ENCODE measurements around the gene NUP107.
"Not testable (repeated sequence)": the region's sequence is repeated elsewhere in the genome, so short reads cannot be mapped to it uniquely, and the experiment has no call there.

Gene NUP107

DNA sequence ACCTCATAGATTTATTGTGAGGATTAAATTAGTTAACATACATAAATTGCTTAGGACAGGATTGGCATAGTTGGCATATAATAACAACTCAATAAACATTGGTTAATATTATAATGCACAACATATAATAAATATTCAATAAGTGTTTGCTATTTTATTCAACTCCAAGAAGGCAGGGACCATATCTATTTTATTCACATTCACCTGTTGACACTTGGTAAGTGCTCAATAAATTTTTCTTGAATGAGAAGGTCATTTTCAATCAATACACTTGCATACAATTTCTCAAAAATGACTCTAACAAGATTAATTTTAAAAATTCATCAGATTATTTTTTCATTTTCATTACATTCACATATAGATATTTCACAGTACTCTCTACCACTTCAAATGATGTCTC lies 12.4 kb upstream of the NUP107 start:
- TF ChIP-seq, protein P1, sequence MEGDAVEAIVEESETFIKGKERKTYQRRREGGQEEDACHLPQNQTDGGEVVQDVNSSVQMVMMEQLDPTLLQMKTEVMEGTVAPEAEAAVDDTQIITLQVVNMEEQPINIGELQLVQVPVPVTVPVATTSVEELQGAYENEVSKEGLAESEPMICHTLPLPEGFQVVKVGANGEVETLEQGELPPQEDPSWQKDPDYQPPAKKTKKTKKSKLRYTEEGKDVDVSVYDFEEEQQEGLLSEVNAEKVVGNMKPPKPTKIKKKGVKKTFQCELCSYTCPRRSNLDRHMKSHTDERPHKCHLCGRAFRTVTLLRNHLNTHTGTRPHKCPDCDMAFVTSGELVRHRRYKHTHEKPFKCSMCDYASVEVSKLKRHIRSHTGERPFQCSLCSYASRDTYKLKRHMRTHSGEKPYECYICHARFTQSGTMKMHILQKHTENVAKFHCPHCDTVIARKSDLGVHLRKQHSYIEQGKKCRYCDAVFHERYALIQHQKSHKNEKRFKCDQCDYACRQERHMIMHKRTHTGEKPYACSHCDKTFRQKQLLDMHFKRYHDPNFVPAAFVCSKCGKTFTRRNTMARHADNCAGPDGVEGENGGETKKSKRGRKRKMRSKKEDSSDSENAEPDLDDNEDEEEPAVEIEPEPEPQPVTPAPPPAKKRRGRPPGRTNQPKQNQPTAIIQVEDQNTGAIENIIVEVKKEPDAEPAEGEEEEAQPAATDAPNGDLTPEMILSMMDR (IDR thresholded peaks at IDR 0.05; ENCODE audit: low read depth, low read length): no peak

DNA sequence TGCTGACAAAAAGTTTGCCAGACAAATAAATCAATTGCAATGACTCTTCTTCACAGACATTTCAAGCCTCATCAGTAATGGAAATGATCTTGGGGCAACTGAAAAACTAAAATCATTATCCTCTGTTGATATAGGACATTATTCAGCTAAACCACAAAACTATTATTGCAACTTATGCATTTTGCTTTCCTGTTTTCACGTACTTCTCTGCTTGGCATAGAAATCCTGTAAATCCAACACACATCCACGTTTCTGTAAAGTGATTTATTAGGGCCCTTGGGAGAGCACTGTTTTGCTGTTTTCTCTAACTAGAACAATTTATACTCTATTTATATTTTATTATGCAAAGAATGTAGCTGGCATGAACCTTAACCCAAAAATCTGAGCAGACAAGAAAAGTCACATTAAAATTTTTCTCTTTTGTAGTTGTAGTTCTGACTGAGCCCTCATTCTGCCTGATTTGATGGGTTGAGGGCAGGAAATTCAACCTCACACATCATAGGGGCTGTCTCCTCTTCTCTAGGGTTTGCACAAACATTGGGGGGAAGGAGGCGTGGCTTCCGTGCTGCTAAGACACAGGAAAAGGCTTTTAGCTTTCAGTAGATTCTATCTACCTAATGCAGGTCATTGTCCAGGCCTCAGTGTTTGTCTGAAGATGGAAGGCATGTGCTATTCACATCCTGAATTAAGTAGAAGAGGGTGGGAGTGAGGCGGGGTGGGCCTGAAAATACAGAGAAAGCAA lies 11.5 kb upstream of the NUP107 start:
- TF ChIP-seq, protein P1 (IDR thresholded peaks at IDR 0.05; ENCODE audit: low read depth, low read length): no peak
- DNase-seq (ENCODE audit: low read depth in 2 of 2): no peak
- H3K4me3 ChIP-seq (replicated peaks in 1 of 2; ENCODE audit: low read depth in 2 of 2, low read length in 2 of 2): no peak overlapping the region

More for the DNA sequence above, 12.4 kb upstream of the NUP107 start:
- H3K4me3 ChIP-seq (replicated peaks in 1 of 2; ENCODE audit: low read depth in 2 of 2, low read length in 2 of 2): no peak overlapping the region
- DNase-seq (ENCODE audit: low read depth in 2 of 2): no peak

DNA sequence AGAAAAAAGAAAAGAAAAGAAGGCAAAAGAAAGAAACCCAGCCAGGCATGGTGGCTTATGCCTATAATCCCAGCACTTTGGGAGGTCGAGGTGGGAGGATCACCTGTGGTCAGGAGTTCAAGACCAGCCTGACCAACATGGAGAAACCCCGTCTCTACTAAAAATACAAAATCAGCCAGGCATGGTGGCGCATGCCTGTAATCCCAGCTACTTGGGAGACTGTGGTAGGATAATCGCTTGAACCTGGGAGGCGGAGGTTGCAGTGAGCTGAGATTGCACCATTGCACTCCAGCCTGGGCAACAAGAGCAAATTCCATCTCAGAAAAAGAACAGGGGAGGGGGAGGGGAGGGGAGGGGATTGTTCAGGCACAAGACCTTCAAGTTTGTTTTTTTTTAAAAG lies 9.9 kb upstream of the NUP107 start:
- H3K4me3 ChIP-seq (replicated peaks in 1 of 2; ENCODE audit: low read depth in 2 of 2, low read length in 2 of 2); DNase-seq (ENCODE audit: low read depth in 2 of 2): not testable (repeated sequence)

DNA sequence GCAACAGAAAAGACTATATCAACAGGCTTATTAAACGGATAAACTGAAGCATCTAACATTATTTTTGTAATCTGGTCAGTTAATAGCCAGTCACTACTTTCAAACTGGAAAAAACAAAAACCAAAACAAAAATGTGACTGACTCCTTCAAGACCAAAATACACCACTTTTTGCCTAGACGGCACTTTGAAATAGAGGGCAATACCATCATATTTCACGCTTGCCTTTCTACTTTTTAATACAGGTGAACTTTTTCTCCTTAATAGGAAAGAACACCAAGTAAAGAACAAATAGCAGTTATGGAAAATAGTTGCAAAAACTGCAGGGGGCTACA lies 550 bp upstream of the NUP107 start:
- TF ChIP-seq, protein P1 (IDR thresholded peaks at IDR 0.05; ENCODE audit: low read depth, low read length): no peak
- peak overlapping the region; percentile 94 to 96 for H3K4me3 ChIP-seq (replicated peaks in 1 of 2; ENCODE audit: low read depth in 2 of 2, low read length in 2 of 2)
- DNase-seq (ENCODE audit: low read depth in 2 of 2): peak in 1 of 2 donors; percentile 5

DNA sequence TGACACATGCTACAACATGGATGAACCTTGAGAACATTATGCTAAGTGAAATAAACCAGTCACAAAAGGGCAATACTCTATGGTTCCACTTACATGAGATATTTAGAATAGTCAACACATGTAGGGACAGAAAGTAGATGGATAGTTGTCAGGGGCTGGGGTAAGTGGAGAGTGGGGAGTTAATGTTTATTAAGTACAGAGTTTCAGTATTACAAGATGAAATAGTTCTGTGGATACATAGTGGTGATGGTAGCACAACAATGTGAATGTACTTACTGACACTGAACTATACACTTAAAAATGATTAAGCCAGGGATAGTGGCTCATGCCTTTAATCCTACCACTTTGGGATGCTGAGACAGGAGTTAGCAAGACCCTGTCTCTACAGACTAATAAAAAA lies 8.7 kb downstream of the NUP107 start:
- H3K4me3 ChIP-seq (replicated peaks in 1 of 2; ENCODE audit: low read depth in 2 of 2, low read length in 2 of 2): no peak overlapping the region
- no peak for DNase-seq (ENCODE audit: low read depth in 2 of 2)
- TF ChIP-seq, protein P1 (IDR thresholded peaks at IDR 0.05; ENCODE audit: low read depth, low read length): no peak

DNA sequence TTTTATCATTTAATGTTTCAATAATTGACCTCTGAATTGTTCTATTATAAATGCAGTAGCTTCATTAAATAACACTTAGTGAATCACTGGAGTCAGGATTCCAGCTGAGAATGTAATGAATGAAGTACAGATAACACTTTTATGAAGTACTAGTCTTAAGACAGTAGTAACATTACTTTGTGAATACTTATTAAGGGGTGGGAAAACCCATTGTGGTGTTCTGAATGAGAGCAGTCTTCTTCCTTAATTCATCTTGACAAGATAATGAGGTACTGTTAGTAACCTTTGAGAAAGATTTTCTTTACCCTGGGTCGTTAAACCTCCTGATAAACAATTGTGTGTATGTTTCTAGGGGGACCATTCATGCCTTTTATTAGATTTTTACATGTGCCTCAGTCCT lies 12.7 kb downstream of the NUP107 start:
- TF ChIP-seq, protein P1 (IDR thresholded peaks at IDR 0.05; ENCODE audit: low read depth, low read length): no peak
- DNase-seq (ENCODE audit: low read depth in 2 of 2): no peak
- H3K4me3 ChIP-seq (replicated peaks in 1 of 2; ENCODE audit: low read depth in 2 of 2, low read length in 2 of 2): no peak overlapping the region

DNA sequence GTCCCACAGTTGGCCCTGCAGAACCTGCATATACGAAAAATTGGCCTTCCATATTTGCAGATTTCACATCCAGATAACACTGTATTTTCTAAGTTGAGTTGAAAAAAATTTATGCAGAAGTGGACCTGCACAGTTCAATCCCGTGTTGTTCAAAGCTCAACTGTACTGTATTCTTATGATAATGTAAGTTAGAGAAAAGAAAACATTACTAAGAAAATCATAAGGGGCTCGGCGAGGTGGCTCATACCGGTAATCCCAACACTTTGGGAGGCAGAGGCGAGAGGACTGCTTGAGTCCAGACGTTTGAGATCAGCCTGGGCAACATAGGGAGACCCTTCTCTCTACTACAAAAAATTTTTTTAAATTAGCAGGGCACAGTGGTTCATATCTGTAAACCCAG lies 41.0 kb downstream of the NUP107 start:
- no peak for DNase-seq (ENCODE audit: low read depth in 2 of 2)
- no peak overlapping the region for H3K4me3 ChIP-seq (replicated peaks in 1 of 2; ENCODE audit: low read depth in 2 of 2, low read length in 2 of 2)
- TF ChIP-seq, protein P1 (IDR thresholded peaks at IDR 0.05; ENCODE audit: low read depth, low read length): no peak
